ENCODE data around the gene ZMYND11. TPM values are rescaled to one million over a fixed set of nuclear protein-coding genes. Genes with fewer than 3 reads are reported as not detected.
"Not testable (repeated sequence)": the region's sequence is repeated elsewhere in the genome, so short reads cannot be mapped to it uniquely, and the experiment has no call there.

Gene ZMYND11
- total RNA-seq, 1 experiment from 2014 or later: 101 TPM

- no peaks in the 10 kb centered on the region for H3K4me1 ChIP-seq
- no peak for DNase-seq
- no TSS peak for BruUV-seq (replicated peaks)
- H3K36me3 ChIP-seq (ENCODE audit: control insufficient read depth, insufficient read depth, low read length): peaks cover 2% of the 10 kb centered on the region
- no peak overlapping the region for H3K4me3 ChIP-seq (ENCODE audit: low read depth, low read length)
- intact Hi-C loops (cut with micrococcal nuclease; ENCODE audit: unreplicated experiment): no loop called here
- Mint-ChIP-seq H3K27me3 (ENCODE audit: insufficient read depth, unreplicated experiment) (no peaks in the 10 kb centered on the region), H3K27ac (ENCODE audit: unreplicated experiment) (no peak overlapping the region), H3K9me3 (ENCODE audit: unreplicated experiment) (no peaks in the 10 kb centered on the region), H3K36me3 (ENCODE audit: insufficient read depth, unreplicated experiment) (peaks cover 83% of the 10 kb centered on the region), H3K4me1 (ENCODE audit: low read depth, unreplicated experiment) (no peaks in the 10 kb centered on the region), H3K4me3 (ENCODE audit: unreplicated experiment) (no peak overlapping the region)
- ChIA-PET CTCF (no interaction called here), POLR2A (no interaction called here)
- no peaks in the 10 kb centered on the region for H3K9me3 ChIP-seq
- H3K27me3 ChIP-seq (replicated peaks; ENCODE audit: control insufficient read depth, insufficient read depth, low read length): no peaks in the 10 kb centered on the region
- no peak for TF ChIP-seq CTCF (IDR thresholded peaks at IDR 0.05; ENCODE audit: insufficient read depth in 1 of 2, low read depth in 1 of 2, low read length in 1 of 2, severe bottlenecking in 1 of 2, unreplicated experiment in 1 of 2)
Measured at GRCh38 chr10:251982-252582, 116.8 kb downstream of the ZMYND11 start.

- Mint-ChIP-seq H3K4me3 (ENCODE audit: unreplicated experiment) (no peak overlapping the region), H3K27ac (ENCODE audit: unreplicated experiment) (no peak overlapping the region), H3K27me3 (ENCODE audit: insufficient read depth, unreplicated experiment) (no peaks in the 10 kb centered on the region), H3K9me3 (ENCODE audit: unreplicated experiment) (peaks cover 10% of the 10 kb centered on the region), H3K36me3 (ENCODE audit: insufficient read depth, unreplicated experiment) (peaks cover 10% of the 10 kb centered on the region), H3K4me1 (ENCODE audit: low read depth, unreplicated experiment) (no peaks in the 10 kb centered on the region)
- intact Hi-C loops (cut with micrococcal nuclease; ENCODE audit: unreplicated experiment): no loop called here
- CTCF ChIA-PET: no interaction called here
- no peak for TF ChIP-seq CTCF (IDR thresholded peaks at IDR 0.05; ENCODE audit: insufficient read depth in 1 of 2, low read depth in 1 of 2, low read length in 1 of 2, severe bottlenecking in 1 of 2, unreplicated experiment in 1 of 2)
- DNase-seq: no peak
- Histone ChIP-seq H3K4me1 (no peaks in the 10 kb centered on the region), H3K36me3 (ENCODE audit: control insufficient read depth, insufficient read depth, low read length) (no peaks in the 10 kb centered on the region), H3K4me3 (ENCODE audit: low read depth, low read length) (no peak overlapping the region), H3K27me3 (replicated peaks; ENCODE audit: control insufficient read depth, insufficient read depth, low read length) (no peaks in the 10 kb centered on the region), H3K9me3 (0 out of 2 replicates have a peak, but pooled peaks cover 3% of the 10 kb centered on the region)
- POLR2A ChIA-PET: no interaction called here
- no TSS peak for BruUV-seq (replicated peaks)
Measured at GRCh38 chr10:260819-261429, 125.7 kb downstream of the ZMYND11 start.

- H3K4me3 ChIP-seq (ENCODE audit: low read depth, low read length); CTCF ChIA-PET; BruUV-seq (replicated peaks); H3K36me3 ChIP-seq (ENCODE audit: control insufficient read depth, insufficient read depth, low read length); H3K9me3 Mint-ChIP-seq (ENCODE audit: unreplicated experiment); H3K27me3 Mint-ChIP-seq (ENCODE audit: insufficient read depth, unreplicated experiment); H3K4me3 Mint-ChIP-seq (ENCODE audit: unreplicated experiment); DNase-seq; H3K27me3 ChIP-seq (replicated peaks; ENCODE audit: control insufficient read depth, insufficient read depth, low read length); POLR2A ChIA-PET; intact Hi-C loops (cut with micrococcal nuclease; ENCODE audit: unreplicated experiment); H3K27ac Mint-ChIP-seq (ENCODE audit: unreplicated experiment); H3K4me1 Mint-ChIP-seq (ENCODE audit: low read depth, unreplicated experiment); H3K36me3 Mint-ChIP-seq (ENCODE audit: insufficient read depth, unreplicated experiment); H3K4me1 ChIP-seq; H3K9me3 ChIP-seq: not testable (repeated sequence)
Measured at GRCh38 chr10:264160-265073, 129.2 kb downstream of the ZMYND11 start.

GRCh38 chr10:265074-265440, 129.8 kb downstream of the ZMYND11 start:
- BruUV-seq (replicated peaks); H3K27ac Mint-ChIP-seq (ENCODE audit: unreplicated experiment); POLR2A ChIA-PET; H3K9me3 ChIP-seq; DNase-seq; H3K9me3 Mint-ChIP-seq (ENCODE audit: unreplicated experiment); H3K4me3 Mint-ChIP-seq (ENCODE audit: unreplicated experiment); CTCF ChIA-PET; H3K4me1 ChIP-seq; H3K27me3 Mint-ChIP-seq (ENCODE audit: insufficient read depth, unreplicated experiment); H3K27me3 ChIP-seq (replicated peaks; ENCODE audit: control insufficient read depth, insufficient read depth, low read length); H3K36me3 Mint-ChIP-seq (ENCODE audit: insufficient read depth, unreplicated experiment); H3K36me3 ChIP-seq (ENCODE audit: control insufficient read depth, insufficient read depth, low read length); intact Hi-C loops (cut with micrococcal nuclease; ENCODE audit: unreplicated experiment); H3K4me3 ChIP-seq (ENCODE audit: low read depth, low read length); H3K4me1 Mint-ChIP-seq (ENCODE audit: low read depth, unreplicated experiment): not testable (repeated sequence)

GRCh38 chr10:265816-266588, 130.7 kb downstream of the ZMYND11 start:
- H3K4me1 ChIP-seq; intact Hi-C loops (cut with micrococcal nuclease; ENCODE audit: unreplicated experiment); DNase-seq; BruUV-seq (replicated peaks); H3K4me3 Mint-ChIP-seq (ENCODE audit: unreplicated experiment); POLR2A ChIA-PET; CTCF ChIA-PET; H3K9me3 Mint-ChIP-seq (ENCODE audit: unreplicated experiment); H3K27ac Mint-ChIP-seq (ENCODE audit: unreplicated experiment); H3K4me1 Mint-ChIP-seq (ENCODE audit: low read depth, unreplicated experiment); H3K27me3 ChIP-seq (replicated peaks; ENCODE audit: control insufficient read depth, insufficient read depth, low read length); H3K4me3 ChIP-seq (ENCODE audit: low read depth, low read length); H3K36me3 Mint-ChIP-seq (ENCODE audit: insufficient read depth, unreplicated experiment); H3K36me3 ChIP-seq (ENCODE audit: control insufficient read depth, insufficient read depth, low read length); H3K9me3 ChIP-seq; H3K27me3 Mint-ChIP-seq (ENCODE audit: insufficient read depth, unreplicated experiment): not testable (repeated sequence)
